Neural progenitor cell (in vitro differentiated cells): ENCODE results near the gene MCRS1. TPM values are rescaled to one million over a fixed set of nuclear protein-coding genes. Genes with fewer than 3 reads are reported as not detected.

ENCODE experiments used
- DNase-seq: peaks from one replicate; pipeline ENCODE4 v3.0.0-alpha.2; 2016; ENCODE audit warnings: low spot score
- H2AFZ ChIP-seq: fragments of 200-600 bp; sonication (generic); replicated peaks from 2 replicates; pipeline ENCODE4 v1.6.1; 2016; ENCODE audit warnings: antibody characterized with exemption
- H3F3A ChIP-seq: fragments of 200-600 bp; sonication (generic); 2 replicates; pipeline ENCODE4 v1.6.1; 2016; ENCODE audit warnings: antibody characterized with exemption, low read depth
- H3K27ac ChIP-seq: fragments of 200-600 bp; sonication (generic); 2 replicates; pipeline ENCODE4 v1.5.1; 2016; ENCODE audit warnings: mild to moderate bottlenecking
- H3K27me3 ChIP-seq: fragments of 200-600 bp; sonication (generic); 2 replicates; pipeline ENCODE4 v1.6.1; 2016; ENCODE audit warnings: mild to moderate bottlenecking, moderate library complexity
- H3K36me3 ChIP-seq: fragments of 200-600 bp; sonication (generic); 2 replicates; pipeline ENCODE4 v1.5.1; 2016
- H3K4me1 ChIP-seq: fragments of 200-600 bp; sonication (generic); 2 replicates; pipeline ENCODE4 v1.6.1; 2016; ENCODE audit warnings: mixed run types
- H3K4me2 ChIP-seq: fragments of 200-600 bp; sonication (generic); 2 replicates; pipeline ENCODE4 v1.6.1; 2016
- H3K4me3 ChIP-seq: fragments of 200-600 bp; sonication (generic); 2 replicates; pipeline ENCODE4 v1.5.1; 2016
- H3K79me2 ChIP-seq: fragments of 200-600 bp; sonication (generic); 2 replicates; pipeline ENCODE4 v1.6.1; 2016; ENCODE audit warnings: low read depth
- H3K9ac ChIP-seq: fragments of 200-600 bp; sonication (generic); 2 replicates; pipeline ENCODE4 v1.6.1; 2016
- H3K9me3 ChIP-seq: fragments of 200-600 bp; sonication (generic); 2 replicates; pipeline ENCODE4 v1.5.1; 2016; ENCODE audit warnings: low read depth
- H4K20me1 ChIP-seq: fragments of 200-600 bp; sonication (generic); 2 replicates; pipeline ENCODE4 v1.6.1; 2016; ENCODE audit warnings: low read depth
- H3K27ac Mint-ChIP-seq: 3 replicates; pipeline ENCODE4 v1.8.0; 2021; ENCODE audit warnings: mixed read lengths
- H3K27me3 Mint-ChIP-seq: 2 replicates; pipeline ENCODE4 v1.8.0; 2022; ENCODE audit warnings: low read depth, mild to moderate bottlenecking, inconsistent platforms, moderate library complexity, mixed read lengths; ENCODE audit not compliant: insufficient read depth
- H3K36me3 Mint-ChIP-seq: 3 replicates; pipeline ENCODE4 v1.8.0; 2021; ENCODE audit warnings: mixed read lengths
- H3K4me1 Mint-ChIP-seq: 3 replicates; pipeline ENCODE4 v1.8.0; 2021; ENCODE audit warnings: mixed read lengths
- H3K4me3 Mint-ChIP-seq: 3 replicates; pipeline ENCODE4 v1.8.0; 2021; ENCODE audit warnings: mild to moderate bottlenecking, moderate library complexity, mixed read lengths
- H3K9me3 Mint-ChIP-seq: 3 replicates; pipeline ENCODE4 v1.8.0; 2020; ENCODE audit warnings: mixed read lengths
- EZH2 ChIP-seq: fragments of 200-600 bp; sonication (generic); IDR thresholded peaks from 2 replicates; pipeline ENCODE4 v1.6.1; 2017; ENCODE audit warnings: antibody characterized with exemption, mild to moderate bottlenecking, moderate library complexity
- EZH2phosphoT487 ChIP-seq: fragments of 200-600 bp; sonication (generic); IDR thresholded peaks from 2 replicates; pipeline ENCODE4 v1.6.1; 2017; ENCODE audit warnings: antibody characterized with exemption
- total RNA-seq: library from RNA; depleted of rRNA; stranded (reverse); fragments of >200 nt; gene quantifications from 2 replicates; pipeline ENCODE4 v1.2.3, GENCODE V29; 2015; ENCODE audit warnings: low replicate concordance
- TF ChIP-seq, protein P1 (sequence below): fragments of 200-600 bp; sonication (generic); IDR thresholded peaks from 2 replicates; pipeline ENCODE4 v1.5.1; 2017; ENCODE audit warnings: antibody characterized with exemption, mild to moderate bottlenecking

The MCRS1 gene
- total RNA-seq, 1 donor from 2014 or later: 62.4 TPM

DNA sequence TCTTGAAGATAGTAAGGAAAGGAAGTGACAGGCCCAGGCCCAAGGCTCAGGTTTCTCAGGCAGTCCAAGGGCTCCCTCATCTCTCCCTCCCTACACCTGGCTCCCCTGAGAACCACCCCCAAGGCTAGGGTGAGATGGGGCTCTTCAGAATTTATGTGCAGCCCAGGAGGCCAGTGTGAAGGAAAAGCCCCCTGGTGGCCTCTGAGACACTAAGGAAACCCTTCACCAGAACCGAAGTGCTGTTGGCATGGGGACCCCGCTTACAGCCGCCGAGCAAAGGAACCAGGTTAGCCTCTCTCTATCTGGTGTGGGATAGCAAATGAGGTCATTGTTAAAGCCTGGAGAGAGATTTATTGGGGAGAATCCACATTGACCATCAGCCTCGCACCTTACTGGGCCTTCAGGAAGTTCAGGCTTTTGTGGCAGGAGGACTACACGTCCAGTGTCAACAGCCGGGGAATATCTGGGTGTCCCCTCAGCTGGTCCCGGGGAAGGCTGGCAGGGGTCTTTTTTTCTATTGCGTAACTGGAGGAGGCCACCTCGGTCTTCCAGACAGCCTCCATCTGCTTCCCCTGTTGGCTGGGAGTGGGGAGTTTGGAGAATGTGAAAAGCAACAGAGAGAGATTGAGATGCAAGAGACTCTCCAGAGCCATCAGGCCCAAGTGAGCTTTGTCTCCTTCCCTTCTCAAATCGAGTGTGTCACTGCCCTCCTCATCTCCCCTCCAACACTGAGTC is 19.4 kb upstream of the MCRS1 start:
- Mint-ChIP-seq H3K27ac (no peak overlapping the region), H3K9me3 (peaks cover 2% of the 10 kb centered on the region)

DNA sequence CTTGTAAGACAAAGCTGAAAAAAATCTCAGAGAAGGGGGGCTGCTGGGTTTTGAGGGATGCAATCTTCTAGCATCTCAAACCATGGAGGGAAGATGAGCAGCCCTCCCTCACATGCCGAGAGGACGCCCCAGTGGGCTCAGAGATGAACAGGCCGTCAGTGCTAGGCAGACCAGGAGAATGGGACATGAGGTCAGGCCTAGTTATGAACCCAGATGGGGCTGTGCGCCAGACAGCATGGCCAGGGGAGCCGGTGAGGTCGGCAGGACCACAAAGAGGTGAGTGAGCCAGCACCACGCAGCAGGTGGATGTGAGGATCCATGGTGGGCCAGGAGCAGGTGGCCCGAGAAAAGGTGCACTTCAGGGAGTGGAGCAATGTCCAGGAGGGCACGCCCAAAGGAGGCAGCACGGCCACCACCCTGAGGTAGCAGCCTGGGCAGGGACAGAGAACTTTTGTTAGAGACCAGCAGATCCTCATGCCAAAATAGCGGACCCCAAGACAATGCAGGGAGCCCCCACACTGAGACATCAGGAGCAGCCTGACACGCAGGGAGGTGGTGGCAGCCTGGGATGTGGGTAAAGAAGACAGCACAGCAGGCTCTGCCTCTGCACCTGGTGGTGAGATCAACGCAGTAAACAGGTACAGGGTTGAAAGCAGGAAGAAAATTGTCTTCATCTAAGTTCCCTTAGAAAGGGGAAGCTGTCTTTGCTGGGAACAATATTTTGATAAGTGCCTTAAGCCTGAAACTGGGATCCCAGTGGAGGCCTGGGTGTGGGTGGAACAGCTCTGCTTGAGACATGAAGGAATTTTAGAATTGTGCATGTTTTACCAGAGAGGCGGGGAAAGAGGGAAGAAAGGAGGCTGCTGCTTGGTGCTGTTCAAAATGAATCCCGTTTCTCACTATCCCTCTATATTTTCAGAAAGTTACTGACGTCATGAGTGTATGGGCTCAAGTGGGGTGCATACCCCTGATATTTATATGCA is 17.8 kb upstream of the MCRS1 start:
- peaks cover 15% of the 10 kb centered on the region for H3K79me2 ChIP-seq
- no peak overlapping the region for H3K27ac Mint-ChIP-seq
- peaks cover 8% of the 10 kb centered on the region for H3K4me1 ChIP-seq
- H3K27ac ChIP-seq: no peak overlapping the region
- H3F3A ChIP-seq: peaks cover 11% of the 10 kb centered on the region
- H3K36me3 Mint-ChIP-seq: peaks cover 12% of the 10 kb centered on the region
- H3K4me1 Mint-ChIP-seq: peaks cover 15% of the 10 kb centered on the region
- no peak overlapping the region for H3K9ac ChIP-seq
- H4K20me1 ChIP-seq: peaks cover 17% of the 10 kb centered on the region
- H3K36me3 ChIP-seq: no peaks in the 10 kb centered on the region
- TF ChIP-seq EZH2phosphoT487 (no peak), EZH2 (no peak)
- TF ChIP-seq, protein P1, sequence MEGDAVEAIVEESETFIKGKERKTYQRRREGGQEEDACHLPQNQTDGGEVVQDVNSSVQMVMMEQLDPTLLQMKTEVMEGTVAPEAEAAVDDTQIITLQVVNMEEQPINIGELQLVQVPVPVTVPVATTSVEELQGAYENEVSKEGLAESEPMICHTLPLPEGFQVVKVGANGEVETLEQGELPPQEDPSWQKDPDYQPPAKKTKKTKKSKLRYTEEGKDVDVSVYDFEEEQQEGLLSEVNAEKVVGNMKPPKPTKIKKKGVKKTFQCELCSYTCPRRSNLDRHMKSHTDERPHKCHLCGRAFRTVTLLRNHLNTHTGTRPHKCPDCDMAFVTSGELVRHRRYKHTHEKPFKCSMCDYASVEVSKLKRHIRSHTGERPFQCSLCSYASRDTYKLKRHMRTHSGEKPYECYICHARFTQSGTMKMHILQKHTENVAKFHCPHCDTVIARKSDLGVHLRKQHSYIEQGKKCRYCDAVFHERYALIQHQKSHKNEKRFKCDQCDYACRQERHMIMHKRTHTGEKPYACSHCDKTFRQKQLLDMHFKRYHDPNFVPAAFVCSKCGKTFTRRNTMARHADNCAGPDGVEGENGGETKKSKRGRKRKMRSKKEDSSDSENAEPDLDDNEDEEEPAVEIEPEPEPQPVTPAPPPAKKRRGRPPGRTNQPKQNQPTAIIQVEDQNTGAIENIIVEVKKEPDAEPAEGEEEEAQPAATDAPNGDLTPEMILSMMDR: no peak
- H3K9me3 Mint-ChIP-seq: no peaks in the 10 kb centered on the region
- DNase-seq: no peak
- no peak overlapping the region for H3K4me3 Mint-ChIP-seq
- no peak overlapping the region for H3K4me3 ChIP-seq
- peaks cover 3% of the 10 kb centered on the region for H3K27me3 Mint-ChIP-seq
- no peaks in the 10 kb centered on the region for H3K9me3 ChIP-seq
- no peaks in the 10 kb centered on the region for H3K27me3 ChIP-seq
- no peak overlapping the region for H3K4me2 ChIP-seq
- no peak overlapping the region for H2AFZ ChIP-seq

More for the DNA sequence above, 19.4 kb upstream of the MCRS1 start:
- H3K4me1 Mint-ChIP-seq: peaks cover under 1% of the 10 kb centered on the region
- DNase-seq: no peak
- H4K20me1 ChIP-seq: peaks cover 2% of the 10 kb centered on the region
- peaks cover under 1% of the 10 kb centered on the region for H3K79me2 ChIP-seq
- TF ChIP-seq, protein P1: peak; percentile 7
- TF ChIP-seq EZH2: no peak
- H3K9ac ChIP-seq: no peak overlapping the region
- peaks cover 3% of the 10 kb centered on the region for H3K27me3 Mint-ChIP-seq
- no peak overlapping the region for H2AFZ ChIP-seq
- no peak overlapping the region for H3K4me3 Mint-ChIP-seq
- H3K4me2 ChIP-seq: no peak overlapping the region
- H3K36me3 ChIP-seq: no peaks in the 10 kb centered on the region
- H3K27me3 ChIP-seq: no peaks in the 10 kb centered on the region
- H3K9me3 ChIP-seq: no peaks in the 10 kb centered on the region
- H3K36me3 Mint-ChIP-seq: peaks cover 12% of the 10 kb centered on the region
- H3K4me1 ChIP-seq: no peaks in the 10 kb centered on the region
- H3K27ac ChIP-seq: no peak overlapping the region
- H3K4me3 ChIP-seq: no peak overlapping the region
- no peaks in the 10 kb centered on the region for H3F3A ChIP-seq

GRCh38 chr12:49584591-49584990 is 16.6 kb upstream of the MCRS1 start:
- no peak overlapping the region for H3K4me3 Mint-ChIP-seq
- Histone ChIP-seq H3F3A (peaks cover 23% of the 10 kb centered on the region), H3K9ac (no peak overlapping the region), H3K4me3 (no peak overlapping the region), H3K27me3 (no peaks in the 10 kb centered on the region), H2AFZ (no peak overlapping the region), H4K20me1 (peaks cover 20% of the 10 kb centered on the region), H3K4me1 (peaks cover 14% of the 10 kb centered on the region), H3K9me3 (no peaks in the 10 kb centered on the region), H3K79me2 (peaks cover 15% of the 10 kb centered on the region), H3K36me3 (no peaks in the 10 kb centered on the region), H3K27ac (no peak overlapping the region), H3K4me2 (no peak overlapping the region)
- H3K27ac Mint-ChIP-seq: no peak overlapping the region
- no peaks in the 10 kb centered on the region for H3K9me3 Mint-ChIP-seq
- peaks cover 9% of the 10 kb centered on the region for H3K36me3 Mint-ChIP-seq
- peaks cover 4% of the 10 kb centered on the region for H3K27me3 Mint-ChIP-seq
- no peak for TF ChIP-seq EZH2phosphoT487
- no peak for TF ChIP-seq EZH2
- TF ChIP-seq, protein P1: no peak
- no peak for DNase-seq
- H3K4me1 Mint-ChIP-seq: peaks cover 24% of the 10 kb centered on the region
